Fibroblast of skin of right quadriceps (primary cell): ENCODE data around the gene COL18A1.
A peak's percentile ranks its signal among the peaks of the same experiment; 100 is the strongest.

Source experiments
- DNase-seq: peaks from one replicate; pipeline ENCODE4 v3.0.0-alpha.2; 2013

COL18A1 gene

DNA sequence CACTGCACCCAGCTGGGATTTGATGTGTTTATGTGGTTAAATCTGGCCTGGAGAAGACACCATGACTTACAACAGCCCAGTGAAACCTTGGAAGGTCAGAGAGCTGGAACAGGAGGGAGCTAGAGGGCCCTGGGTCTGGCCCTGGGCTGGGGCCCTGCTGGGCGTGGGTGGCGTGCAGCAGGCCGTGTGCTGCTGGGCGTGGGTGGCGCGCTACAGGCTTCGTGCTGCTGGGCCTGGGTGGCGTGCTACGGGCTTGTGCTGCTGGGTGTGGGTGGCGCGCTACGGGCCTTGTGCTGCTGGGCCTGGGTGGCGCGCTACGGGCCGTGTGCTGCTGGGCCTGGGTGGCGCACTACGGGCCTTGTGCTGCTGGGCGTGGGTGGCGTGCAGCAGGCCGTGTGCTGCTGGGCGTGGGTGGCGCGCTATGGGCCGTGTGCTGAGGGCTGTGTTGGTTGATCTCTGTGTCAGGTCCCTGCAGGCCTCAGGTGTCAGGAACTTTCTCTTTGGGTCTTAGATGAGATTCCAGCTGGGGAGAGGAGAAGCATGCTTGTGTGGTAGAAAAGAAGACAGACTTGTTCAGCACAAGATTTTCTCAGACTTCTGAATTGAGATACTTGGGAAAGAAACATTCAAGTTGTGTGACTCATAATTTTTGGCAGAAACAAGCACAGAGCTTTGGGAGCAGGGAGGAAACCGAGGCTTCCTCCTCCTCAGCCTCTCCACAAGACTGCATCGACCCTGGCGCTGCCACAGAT lies 66.0 kb downstream of the COL18A1 start:
- peak; percentile 86 for DNase-seq

DNA sequence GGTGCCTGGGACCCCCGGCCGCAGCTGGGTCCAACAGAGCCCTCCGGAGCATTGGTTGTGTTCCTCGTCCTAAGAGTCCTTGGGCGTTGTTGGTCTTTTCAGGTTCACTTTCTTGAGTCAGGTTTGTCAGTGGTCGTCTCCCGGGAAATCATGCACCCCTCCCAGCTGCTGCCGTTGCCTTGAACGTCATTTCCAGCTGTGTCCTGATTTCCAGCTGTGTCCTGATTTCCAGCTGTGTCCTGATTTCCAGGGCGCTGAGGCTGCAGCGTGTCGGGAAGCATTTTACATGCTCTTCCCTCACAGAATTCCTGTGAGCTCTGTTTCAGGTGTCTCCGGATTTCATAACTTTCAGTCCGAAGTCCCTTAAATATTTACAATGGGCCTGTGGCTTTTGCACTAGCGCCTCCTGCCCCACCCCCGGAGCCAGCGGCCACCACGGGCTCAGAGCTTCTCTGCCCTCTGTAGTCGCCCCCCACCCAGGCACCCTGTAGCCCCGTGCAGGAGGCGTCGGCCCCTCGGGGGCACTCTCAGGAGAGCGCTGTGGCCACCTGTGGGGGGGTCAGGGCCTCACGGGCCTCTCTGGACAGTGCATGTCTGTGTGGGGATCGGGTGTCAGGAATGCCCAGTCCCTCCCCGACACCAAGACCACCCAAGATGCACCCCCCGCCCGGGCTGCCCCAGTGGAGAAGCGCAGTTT lies 66.7 kb downstream of the COL18A1 start:
- DNase-seq, result no peak

DNA sequence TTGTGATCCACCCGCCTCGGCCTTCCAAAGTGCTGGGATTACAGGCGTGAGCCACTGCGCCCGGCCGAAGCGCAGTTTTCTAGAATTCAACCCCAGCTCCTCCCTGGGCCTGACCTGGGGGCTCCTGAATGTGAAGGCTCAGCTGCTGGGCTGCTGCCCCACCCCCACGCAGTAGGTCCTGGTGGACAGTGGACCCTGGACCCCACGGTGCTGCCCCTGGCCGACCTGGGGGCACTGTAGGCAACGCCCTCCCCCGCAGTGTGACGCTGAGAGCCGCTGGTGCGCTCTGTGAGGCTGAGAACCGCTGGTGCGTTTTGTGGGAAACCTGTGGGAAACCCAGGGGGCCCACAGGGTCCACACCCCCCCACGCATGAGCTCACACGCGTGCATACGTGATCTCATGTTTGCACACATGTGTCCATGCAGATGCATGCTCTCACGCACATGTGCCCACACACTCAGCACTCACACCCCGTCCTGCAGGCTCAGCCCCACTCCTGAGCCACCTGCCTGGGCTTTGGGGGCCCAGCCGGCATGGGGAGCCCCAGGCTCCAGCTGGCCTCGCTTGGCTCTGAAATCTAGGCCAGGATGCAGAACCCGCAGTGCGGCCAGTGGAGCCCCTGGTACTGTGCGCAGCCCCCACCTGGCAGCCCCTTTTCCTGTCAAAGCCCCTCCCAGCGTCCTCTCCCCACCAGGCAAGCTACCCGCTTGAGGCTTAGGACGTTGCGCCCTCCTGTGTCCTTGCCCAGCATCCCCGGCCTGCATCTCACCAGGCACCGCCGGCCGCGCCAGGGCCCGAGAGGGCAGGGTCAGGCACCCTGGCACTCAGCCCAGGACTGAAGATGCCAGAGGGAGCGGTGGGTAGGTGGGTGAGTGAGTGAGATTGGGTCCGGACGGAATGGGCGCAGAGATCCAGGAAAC lies 67.7 kb downstream of the COL18A1 start:
- DNase-seq, result no peak

DNA sequence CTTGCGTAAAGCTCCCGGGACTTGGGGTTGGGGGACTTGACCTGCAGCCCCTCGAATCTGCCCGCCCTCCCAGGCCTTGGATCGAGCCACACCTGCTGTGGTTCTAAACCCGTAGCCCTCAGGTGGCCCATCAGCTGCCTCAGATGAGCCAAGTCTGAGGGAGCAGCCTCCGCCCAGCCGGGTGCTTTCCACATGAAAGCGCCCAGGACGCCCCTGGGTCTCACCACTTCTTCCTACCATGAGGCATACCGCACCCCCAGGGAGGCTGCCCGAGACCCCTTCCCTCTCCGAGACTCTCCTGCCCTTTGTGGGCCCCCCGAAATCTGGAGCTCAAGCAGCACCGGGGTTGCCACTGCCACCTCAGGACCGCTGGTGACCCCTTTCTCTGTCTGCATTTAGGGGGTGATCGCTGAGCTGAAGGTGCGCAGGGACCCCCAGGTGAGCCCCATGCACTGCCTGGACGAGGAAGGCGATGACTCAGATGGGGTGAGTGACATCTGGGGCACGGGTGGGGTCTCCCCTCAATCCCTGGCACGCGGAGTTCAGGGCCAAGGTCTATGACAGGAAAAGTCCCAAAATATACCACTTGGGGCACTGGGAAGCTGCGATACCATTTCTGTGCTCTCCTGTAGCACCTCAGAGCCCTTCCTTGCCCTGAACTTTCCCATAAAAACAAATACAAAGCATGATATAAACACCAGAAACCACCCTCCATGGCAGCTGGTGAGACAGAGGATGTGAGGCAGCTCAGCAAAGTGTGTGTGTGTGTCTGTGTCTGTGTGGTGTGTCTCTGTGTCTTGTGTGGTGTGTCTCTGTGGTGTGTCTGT lies 68.7 kb downstream of the COL18A1 start:
- no peak for DNase-seq

DNA sequence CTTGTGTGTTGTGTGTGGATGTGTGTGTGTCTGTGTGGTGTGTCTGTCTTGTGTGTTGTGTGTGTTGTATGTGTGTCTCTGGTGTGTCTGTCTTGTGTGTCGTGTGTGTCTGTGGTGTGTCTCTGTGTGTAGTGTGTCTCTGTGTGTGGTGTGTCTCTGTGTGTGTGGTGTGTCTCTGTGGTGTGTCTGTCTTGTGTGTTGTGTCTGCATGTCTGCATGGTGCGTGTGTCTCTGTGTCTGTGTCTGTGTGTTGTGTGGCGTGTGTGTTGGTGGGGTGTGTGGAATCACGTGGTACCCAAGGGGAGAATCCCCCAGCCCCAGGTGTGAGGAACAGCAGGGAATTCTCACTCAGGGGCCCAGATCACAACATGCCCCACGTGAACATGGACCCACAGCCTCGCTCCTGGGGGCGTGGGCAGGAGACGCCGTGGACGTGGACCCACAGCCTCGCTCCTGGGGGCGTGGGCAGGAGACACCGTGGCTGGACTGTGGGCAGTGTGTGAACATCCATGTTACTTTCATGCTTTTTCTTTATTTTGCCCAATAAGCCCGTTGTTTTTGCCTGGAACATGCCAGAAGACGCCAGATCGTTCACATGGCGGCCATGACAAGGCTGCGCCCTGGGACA lies 69.5 kb downstream of the COL18A1 start:
- DNase-seq, result no peak

DNA sequence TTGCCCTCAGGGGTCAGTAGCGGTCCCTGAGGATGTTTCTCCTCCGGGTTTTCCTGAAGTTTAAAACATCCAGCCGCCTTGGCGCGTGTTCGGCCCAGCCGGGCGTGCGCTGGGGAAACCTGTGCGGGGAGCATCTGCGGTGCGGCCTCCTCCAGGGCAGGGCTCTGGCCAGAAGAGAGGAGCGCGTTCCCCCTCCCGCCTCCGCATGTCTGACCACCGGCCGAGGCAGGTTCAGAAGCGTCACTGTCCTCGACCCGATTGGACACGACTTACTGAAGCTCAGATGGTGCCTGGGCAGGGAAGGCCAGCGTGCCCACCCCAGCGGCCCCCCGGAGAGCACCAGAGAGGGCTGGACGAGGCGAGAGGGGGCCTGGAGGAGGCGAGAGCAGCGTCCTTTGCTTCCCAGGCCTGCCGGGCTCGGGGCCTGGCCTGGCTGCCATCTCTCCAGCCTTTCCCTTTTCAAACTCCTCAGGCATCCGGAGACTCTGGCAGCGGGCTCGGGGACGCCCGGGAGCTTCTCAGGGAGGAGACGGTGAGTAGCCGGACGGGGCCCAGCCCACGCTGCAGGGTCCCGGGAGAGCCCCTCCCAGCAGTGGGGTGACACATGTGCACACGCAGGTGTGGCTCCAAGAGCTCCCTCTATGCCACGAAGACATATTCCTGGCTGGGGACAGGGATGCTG lies 70.2 kb downstream of the COL18A1 start:
- no peak for DNase-seq

DNA sequence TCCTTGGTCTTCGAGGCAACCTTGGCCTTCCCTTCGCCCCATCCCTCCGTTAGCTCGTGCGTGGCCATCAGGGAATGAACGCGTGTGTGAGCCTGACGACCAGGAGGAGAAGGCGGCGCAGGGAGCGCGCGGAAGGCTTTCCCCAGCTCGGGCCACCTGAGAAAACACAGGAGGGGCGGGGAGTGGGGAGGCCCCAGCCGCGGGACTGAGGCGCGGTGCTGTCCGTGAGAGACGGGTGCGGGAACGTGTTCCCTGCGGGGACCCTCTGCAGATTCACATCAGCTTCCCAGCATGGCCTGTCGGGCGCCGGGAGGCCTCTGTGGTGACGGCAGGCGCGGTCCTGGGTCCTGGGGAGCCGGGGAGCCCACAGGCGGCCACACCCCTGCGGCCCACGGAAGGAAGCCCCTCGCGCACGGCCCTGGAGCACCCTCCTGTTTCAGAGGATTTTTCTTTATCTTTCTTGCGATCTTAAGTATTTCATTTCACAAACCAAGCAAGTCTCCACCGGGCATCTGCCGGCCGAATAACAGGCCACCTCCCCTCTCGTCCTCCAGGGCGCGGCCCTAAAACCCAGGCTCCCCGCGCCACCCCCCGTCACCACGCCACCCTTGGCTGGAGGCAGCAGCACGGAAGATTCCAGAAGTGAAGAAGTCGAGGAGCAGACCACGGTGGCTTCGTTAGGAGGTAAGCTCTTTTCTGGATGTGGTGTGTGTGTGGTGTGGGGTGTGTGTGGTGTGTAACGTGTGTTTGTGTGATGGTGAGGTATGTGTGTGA lies 71.0 kb downstream of the COL18A1 start:
- DNase-seq, result no peak

DNA sequence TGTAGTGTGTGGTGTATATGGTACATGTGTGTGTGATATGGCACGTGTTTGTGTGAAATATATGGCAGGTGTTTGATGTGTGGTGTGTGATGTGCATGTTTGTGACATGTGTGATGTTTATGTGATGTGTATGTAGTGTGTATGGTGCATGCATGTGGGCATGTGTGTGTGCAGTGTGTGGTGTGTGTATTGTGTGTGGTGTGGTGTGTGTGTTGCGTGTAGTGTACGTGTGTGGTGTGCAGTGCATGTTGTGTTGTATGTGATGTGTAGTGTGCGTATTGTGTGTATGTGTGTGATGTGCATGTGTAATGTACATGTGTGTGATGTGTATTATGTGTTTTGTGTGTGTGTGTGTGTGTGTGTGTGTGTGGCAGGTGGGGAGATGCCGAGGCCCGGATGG lies 71.6 kb downstream of the COL18A1 start:
- DNase-seq, result no peak

DNA sequence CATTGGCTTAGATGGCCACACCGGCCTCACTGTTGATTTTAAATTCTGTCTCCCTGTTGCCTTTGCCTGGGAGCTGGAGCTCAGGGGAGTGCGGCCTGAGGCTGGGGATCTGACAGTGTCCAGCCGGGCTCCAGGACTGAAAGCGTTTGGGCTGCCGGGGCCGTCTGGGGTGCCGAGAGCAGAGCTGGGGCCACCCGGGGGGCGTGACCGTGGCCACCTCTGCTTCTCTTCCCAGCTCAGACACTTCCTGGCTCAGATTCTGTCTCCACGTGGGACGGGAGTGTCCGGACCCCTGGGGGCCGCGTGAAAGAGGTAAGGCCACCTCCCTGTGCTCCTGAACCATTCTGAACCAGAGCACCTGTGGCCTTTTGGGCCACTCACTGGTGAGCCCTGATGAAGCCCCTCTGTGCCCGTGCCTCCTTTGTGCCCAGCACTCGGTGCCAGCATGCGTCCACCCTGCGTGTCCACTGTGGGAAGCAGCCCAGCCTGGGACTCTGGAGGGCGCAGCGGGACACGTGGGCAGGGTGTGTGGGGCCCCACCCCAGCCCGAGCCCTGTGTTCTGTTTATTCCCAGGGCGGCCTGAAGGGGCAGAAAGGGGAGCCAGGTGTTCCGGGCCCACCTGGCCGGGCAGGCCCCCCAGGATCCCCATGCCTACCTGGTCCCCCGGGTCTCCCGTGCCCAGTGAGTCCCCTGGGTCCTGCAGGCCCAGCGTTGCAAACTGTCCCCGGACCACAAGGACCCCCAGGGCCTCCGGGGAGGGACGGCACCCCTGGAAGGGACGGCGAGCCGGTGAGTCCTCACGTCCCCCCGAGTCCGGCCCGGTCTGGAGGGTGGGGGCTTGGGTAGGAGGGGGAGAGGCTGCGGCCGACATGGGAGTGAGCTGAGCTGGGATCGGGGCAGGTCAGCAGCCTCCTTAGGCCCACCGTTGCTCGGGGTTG lies 72.5 kb downstream of the COL18A1 start:
- DNase-seq, result no peak

DNA sequence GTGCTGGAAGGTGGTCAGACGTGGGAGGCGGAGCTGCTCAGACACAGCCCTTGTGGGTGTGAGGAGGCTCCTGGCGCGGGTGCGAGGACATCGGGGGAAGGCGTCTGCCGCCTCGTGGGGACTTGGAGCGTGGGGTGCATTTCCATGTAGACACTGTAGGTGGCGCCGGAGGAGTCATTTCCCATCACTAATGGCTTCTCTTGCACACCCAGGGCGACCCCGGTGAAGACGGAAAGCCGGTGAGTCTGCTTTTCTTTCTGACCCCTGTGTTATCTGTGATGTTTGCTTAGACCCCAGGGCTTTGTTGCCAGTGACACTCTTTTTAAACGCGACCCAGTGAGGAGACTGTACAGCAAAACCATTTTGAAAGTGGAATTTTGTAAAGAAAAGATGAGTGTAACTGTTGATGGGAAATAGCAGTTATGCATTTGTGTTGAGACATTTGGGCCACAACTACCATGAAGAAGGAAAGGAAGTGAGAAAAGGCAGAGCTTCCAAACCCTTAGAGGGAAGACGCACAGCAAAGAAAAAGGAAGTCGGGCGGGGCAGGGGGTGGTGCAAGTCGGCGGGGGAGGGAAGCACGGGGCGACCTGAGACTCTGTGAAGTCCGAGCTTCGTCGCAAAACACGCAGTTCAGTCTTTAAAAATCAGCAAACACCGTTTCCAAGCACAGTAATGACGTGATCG lies 73.3 kb downstream of the COL18A1 start:
- peak; percentile 58 for DNase-seq

DNA sequence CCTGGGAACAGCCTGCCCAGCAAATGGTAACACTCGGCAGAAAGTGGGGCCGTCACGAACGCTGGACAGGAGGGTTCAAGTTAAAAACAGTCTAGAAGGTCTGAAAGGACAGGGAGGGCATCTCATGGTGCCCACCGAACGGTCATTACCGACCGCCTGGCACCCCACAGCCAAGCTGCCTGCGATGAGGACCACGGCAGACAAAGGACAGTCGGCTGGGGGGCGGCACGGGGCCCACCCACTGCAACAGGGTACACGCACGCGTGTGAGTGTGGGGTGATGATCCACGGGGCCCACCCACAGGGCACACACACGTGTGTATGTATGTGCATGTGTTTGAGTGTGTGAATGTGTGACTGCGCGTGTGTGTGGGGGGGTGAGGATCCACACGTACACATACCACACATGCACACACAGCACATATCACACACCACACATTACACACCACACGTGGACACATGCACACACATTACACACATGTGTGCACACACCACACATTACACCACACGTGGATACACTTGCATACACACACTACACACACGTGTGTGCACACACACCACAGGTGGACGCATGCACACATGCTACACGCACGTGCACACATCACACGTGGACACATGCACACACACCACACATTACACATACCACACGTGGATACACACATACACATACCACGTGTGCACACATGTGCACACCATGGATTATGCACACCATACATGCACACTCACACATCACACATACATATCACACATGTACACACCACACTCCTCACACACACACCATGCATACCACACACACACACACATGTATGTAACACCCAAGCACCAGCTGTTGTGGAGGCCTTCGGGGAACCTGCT lies 74.1 kb downstream of the COL18A1 start:
- DNase-seq, result no peak

DNA sequence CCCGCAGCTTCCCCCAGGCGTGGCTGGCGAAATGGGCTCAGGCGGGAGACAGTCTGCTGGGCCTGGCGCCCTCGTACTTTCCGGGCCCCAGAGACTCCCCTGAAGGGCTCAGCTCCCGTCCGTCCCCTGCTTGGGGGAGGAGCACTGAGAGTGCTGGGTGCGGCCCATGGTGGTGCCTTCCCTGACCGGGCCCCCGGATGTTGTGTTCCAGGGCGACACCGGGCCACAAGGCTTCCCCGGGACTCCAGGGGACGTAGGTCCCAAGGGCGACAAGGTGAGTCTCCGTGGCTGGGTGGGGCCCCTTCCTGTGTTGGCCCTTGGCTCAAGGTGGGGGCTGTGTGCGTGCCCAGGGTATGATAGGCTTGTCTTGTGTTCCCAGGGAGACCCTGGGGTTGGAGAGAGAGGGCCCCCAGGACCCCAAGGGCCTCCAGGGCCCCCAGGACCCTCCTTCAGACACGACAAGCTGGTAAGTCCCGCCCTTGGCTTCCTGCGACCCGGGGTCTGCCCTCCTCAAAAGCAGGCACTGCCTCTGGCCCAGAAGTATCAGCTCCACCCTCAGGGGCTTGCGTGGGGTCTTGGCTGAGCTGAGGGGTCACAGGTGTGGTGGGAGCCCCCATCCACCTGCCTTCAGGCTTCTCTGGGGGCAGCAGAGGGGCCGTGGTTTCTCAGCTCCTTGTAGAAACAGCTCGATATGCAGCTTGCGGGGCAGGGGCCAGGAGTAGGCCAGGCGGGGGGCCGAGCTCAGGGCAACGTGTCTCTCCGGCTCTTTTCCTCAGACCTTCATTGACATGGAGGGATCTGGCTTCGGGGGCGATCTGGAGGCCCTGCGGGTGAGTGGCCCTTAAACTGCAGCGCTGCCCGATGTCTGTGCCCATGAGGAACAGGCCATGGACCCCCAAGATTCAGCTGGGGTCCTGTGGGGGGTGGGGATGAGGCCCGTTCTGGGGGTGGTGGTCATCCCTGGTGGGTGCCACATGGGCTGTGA lies 75.0 kb downstream of the COL18A1 start:
- DNase-seq, result no peak

DNA sequence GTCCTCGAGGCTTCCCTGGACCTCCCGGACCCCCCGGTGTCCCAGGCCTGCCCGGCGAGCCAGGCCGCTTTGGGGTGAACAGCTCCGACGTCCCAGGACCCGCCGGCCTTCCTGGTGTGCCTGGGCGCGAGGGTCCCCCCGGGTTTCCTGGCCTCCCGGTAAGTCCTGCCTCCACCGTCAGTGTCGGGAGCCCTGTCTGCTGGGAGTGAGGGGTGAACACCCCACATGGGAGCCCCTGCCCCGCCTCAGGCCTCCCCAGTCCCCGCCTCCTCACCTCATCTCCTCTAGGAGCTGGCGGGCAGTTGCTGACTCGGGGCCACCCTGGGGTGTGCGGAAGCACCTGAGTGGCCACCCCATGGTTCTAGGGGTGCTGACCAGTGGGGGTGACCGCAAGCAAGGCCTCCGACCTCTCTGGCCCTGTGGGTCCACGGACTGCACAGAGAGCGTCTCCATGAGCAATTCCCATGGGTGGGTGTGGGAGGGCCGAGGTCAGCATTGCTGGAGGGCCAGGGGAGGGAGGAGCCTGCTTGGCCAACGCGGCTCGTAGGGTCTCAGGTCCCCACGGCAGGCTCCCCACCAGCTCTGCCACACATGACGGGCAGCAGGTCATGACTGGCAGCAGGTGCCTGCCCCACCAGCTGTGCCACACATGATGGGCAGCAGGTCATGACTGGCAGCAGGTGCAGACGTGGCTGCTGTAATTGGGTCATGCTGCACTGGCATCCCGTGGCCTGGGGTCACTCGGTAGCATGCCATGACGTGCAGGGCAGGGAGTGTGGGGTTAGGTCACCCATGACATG lies 75.9 kb downstream of the COL18A1 start:
- no peak for DNase-seq

DNA sequence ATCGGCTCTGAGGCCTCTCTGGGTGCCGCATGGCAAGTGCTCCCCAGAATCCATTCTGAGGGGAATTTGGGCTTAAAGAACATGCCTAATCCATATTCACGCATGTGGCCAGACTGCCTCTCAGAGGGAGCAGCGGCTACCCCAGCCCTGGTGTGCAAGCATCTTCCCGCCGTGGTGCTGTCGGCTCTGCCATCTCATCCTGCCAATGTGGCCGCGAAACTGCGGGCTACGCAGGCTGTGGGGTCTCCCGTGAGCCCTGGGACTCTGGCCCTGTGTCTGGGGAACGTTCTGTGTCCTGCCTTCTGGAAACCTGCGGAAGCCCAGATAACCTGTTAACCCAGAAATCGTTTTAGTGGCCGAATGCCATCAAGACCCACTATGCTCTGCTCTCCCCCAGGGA lies 76.6 kb downstream of the COL18A1 start:
- no peak for DNase-seq

DNA sequence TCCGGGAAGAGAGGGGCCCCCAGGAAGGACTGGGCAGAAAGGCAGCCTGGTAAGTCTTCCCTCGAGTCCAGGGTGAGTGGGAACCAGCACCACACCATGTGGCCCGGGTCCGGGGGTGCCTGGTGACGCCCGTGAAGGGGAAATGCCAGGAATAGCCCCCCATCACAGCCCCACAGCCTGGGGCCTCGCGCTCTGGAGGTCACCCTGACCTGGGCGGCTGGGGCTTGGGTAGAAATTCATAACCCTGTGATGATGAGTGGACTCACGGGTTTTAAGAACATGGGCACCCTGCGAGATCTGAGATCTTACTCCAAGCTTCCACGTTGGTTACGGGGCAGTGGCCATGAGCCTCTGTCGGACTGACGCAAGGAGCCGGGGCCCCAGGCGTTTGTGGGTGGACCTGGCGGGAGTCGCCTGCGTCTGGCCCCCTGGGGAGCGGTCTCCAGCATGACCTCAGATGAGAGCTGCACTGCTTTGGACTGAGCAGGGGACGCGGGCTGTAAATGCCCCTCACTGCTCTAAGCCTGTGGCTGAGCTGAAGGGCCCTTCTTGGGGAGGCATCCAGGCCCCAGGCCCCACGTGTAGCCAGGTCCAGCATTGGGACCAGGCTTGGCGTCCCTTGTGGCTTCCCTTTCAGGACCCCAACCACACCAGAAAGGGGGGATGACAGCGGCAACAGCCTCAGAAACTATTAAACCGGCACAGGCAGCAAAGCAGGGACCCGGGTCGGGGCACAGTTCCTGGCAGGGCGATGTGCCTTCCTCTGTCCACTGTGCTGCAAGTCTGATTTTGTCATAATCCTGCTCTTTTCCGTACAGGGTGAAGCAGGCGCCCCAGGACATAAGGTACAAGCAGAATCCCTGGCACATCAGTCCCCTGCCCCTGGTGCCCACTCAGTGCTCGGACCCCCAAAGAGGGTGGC lies 77.3 kb downstream of the COL18A1 start:
- no peak for DNase-seq
